HepG2 (cell line): ENCODE measurements around the gene IL27RA. TPM values are rescaled to one million over a fixed set of nuclear protein-coding genes. Genes with fewer than 3 reads are reported as not detected.
A peak's percentile ranks its signal among the peaks of the same experiment; 100 is the strongest.

Experiments used
- DMAP1 ChIP-seq: IDR thresholded peaks from 2 replicates; pipeline ENCODE4 v1.6.1; 2016
- HDAC1 ChIP-seq: sonication (generic); formaldehyde crosslinking; IDR thresholded peaks from 2 replicates; pipeline ENCODE4 v1.5.1; 2020; ENCODE audit warnings: mild to moderate bottlenecking, missing genetic modification reagents
- NAIF1 ChIP-seq: sonication (generic); formaldehyde crosslinking; IDR thresholded peaks from 2 replicates; pipeline ENCODE4 v1.5.0; 2020; ENCODE audit warnings: mild to moderate bottlenecking, missing genetic modification reagents, borderline replicate concordance
- NR0B2 ChIP-seq: sonication (generic); formaldehyde crosslinking; IDR thresholded peaks from 2 replicates; pipeline ENCODE4 v1.4.0; 2020; ENCODE audit warnings: mild to moderate bottlenecking, missing genetic modification reagents
- NR2C2 ChIP-seq: sonication (generic); formaldehyde crosslinking; IDR thresholded peaks from 2 replicates; pipeline ENCODE4 v1.4.0; 2020; ENCODE audit warnings: missing genetic modification reagents, mild to moderate bottlenecking, moderate library complexity, borderline replicate concordance
- PATZ1 ChIP-seq: sonication (generic); formaldehyde crosslinking; IDR thresholded peaks from 2 replicates; pipeline ENCODE4 v1.4.0; 2020; ENCODE audit warnings: missing genetic modification reagents
- PHF8 ChIP-seq: sonication (generic); formaldehyde crosslinking; IDR thresholded peaks from 2 replicates; pipeline ENCODE4 v1.5.0; 2020; ENCODE audit warnings: missing genetic modification reagents
- SRSF1 ChIP-seq: fragments of 200-400 bp; formaldehyde crosslinking; optimal IDR thresholded peaks from 2 replicates; pipeline ENCODE3; 2017; ENCODE audit warnings: mild to moderate bottlenecking, low read depth, low read length, moderate library complexity
- ZBTB43 ChIP-seq: sonication (generic); formaldehyde crosslinking; conservative IDR thresholded peaks from 2 replicates; pipeline ENCODE4 v1.4.0; 2020; ENCODE audit warnings: missing genetic modification reagents
- ZFX ChIP-seq: sonication (generic); formaldehyde crosslinking; IDR thresholded peaks from 2 replicates; pipeline ENCODE4 v1.4.0; 2020; ENCODE audit warnings: mild to moderate bottlenecking, low read depth, missing genetic modification reagents, moderate library complexity
- ZMYM3 ChIP-seq: sonication (generic); formaldehyde crosslinking; IDR thresholded peaks from 2 replicates; pipeline ENCODE4 v1.5.1; 2020; ENCODE audit warnings: mild to moderate bottlenecking, missing genetic modification reagents
- ZNF563 ChIP-seq: sonication (generic); formaldehyde crosslinking; IDR thresholded peaks from 2 replicates; pipeline ENCODE4 v1.8.0; 2022; ENCODE audit warnings: mild to moderate bottlenecking, moderate library complexity, missing genetic modification reagents
- ZNF687 ChIP-seq: sonication (generic); formaldehyde crosslinking; IDR thresholded peaks from 2 replicates; pipeline ENCODE4 v1.5.1; 2020; ENCODE audit warnings: mild to moderate bottlenecking, missing genetic modification reagents, moderate library complexity
- ZNF746 ChIP-seq: sonication (generic); formaldehyde crosslinking; IDR thresholded peaks from 2 replicates; pipeline ENCODE4 v1.8.0; 2022; ENCODE audit warnings: mild to moderate bottlenecking, missing genetic modification reagents
- ZNF784 ChIP-seq: sonication (generic); formaldehyde crosslinking; IDR thresholded peaks from 2 replicates; pipeline ENCODE4 v1.5.1; 2020; ENCODE audit warnings: missing genetic modification reagents, mild to moderate bottlenecking, borderline replicate concordance
- ZNF891 ChIP-seq: sonication (generic); formaldehyde crosslinking; IDR thresholded peaks from 2 replicates; pipeline ENCODE4 v1.5.0; 2020; ENCODE audit warnings: mild to moderate bottlenecking, missing genetic modification reagents
- polyA plus RNA-seq, 8 experiments: library from polyadenylated mRNA; depleted of rRNA in 3 of 8; stranded (reverse) in 7 of 8; unstranded in 1 of 8; fragments of >200 nt; fragmentation: Illumina TruSeq in 4 of 8; extraction: Trizol in 4 of 8; gene quantifications; 2 replicates each; pipeline versions ENCODE4 v1.2.1 to v1.2.3, GENCODE V29; 2011 to 2016; ENCODE audit warnings: low read depth in 4 of 8, missing spikeins in 1 of 8, mixed read lengths in 1 of 8; ENCODE audit not compliant: insufficient read depth in 1 of 8
- total RNA-seq, 5 experiments: library from RNA; depleted of rRNA; stranded (reverse); fragments of >200 nt; fragmentation: Illumina TruSeq; extraction: Trizol; gene quantifications; 2 replicates each; pipeline ENCODE4 v1.2.3, GENCODE V29; 2016; ENCODE audit warnings: low read depth in 1 of 5

IL27RA gene
- total and polyA plus RNA-seq, 2 of the 13 experiments (the other 11 are each of a cell fraction or from before 2014, with no cell fraction given): 3.5 to 8.1 TPM

- TF ChIP-seq ZBTB43: 0 out of 2 replicates have a peak, but pooled peaks have one; percentile 8
- TF ChIP-seq ZMYM3: peak; percentile 9; the same call in 1 of the 2 replicates
- peak; percentile 57; the same call in 1 of the 2 replicates for TF ChIP-seq ZNF891 (CRISPR knock-in tag)
- TF ChIP-seq ZFX (CRISPR knock-in tag): peak; percentile 75
- TF ChIP-seq NR2C2 (CRISPR knock-in tag): no peak
- peak; percentile 88 for TF ChIP-seq SRSF1
- peak; percentile 13; the same call in 1 of the 2 replicates for TF ChIP-seq NAIF1 (CRISPR knock-in tag)
- TF ChIP-seq ZNF746: 0 out of 2 replicates have a peak, but pooled peaks have one; percentile 9
- TF ChIP-seq ZNF687 (CRISPR knock-in tag): peak; percentile 73
- peak; percentile 37 for TF ChIP-seq PHF8
- TF ChIP-seq ZNF784 (CRISPR knock-in tag): peak; percentile 50; the same call in 1 of the 2 replicates
- TF ChIP-seq ZNF563 (CRISPR knock-in tag): peak; percentile 11; the same call in 1 of the 2 replicates
- no peak for TF ChIP-seq DMAP1 (CRISPR knock-in tag)
- TF ChIP-seq PATZ1 (CRISPR knock-in tag): 0 out of 2 replicates have a peak, but pooled peaks have one; percentile 4
- peak; percentile 55; the same call in 1 of the 2 replicates for TF ChIP-seq NR0B2 (CRISPR knock-in tag)
- TF ChIP-seq HDAC1: peak; percentile 46; the same call in 1 of the 2 replicates
Measured at GRCh38 chr19:14081797-14082674, 50.5 kb downstream of the IL27RA start (continued).
